ENCODE measurements around the gene TNIK.

DNA sequence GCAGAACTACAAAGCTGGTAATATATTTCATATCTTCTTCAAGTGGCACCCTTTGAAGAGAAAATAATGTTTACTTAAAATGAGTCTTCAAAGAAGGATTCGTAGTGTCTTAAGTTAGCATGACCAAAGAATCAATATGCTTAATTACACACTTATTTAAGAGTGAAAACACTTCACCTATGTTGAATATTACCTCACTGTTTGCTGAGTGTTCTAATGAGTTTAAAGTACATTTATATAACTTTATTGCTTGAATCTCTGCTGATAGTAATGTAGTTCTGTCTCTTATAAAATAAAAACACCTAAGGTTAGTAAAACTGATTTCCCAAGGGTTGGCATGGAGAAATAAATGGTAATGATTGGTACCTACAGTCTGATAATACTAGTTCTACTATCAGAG is 290.3 kb downstream of the TNIK start:
- no peak for TF ChIP-seq POLR2A (IDR thresholded peaks at IDR 0.05; ENCODE audit: low read depth, low read length)
- no peak for TF ChIP-seq FOXM1 (IDR thresholded peaks at IDR 0.05; ENCODE audit: low read depth, low read length)
- no peak for TF ChIP-seq STAT3 (IDR thresholded peaks at IDR 0.05; ENCODE audit: low read depth, low read length)
- TF ChIP-seq, protein P1, sequence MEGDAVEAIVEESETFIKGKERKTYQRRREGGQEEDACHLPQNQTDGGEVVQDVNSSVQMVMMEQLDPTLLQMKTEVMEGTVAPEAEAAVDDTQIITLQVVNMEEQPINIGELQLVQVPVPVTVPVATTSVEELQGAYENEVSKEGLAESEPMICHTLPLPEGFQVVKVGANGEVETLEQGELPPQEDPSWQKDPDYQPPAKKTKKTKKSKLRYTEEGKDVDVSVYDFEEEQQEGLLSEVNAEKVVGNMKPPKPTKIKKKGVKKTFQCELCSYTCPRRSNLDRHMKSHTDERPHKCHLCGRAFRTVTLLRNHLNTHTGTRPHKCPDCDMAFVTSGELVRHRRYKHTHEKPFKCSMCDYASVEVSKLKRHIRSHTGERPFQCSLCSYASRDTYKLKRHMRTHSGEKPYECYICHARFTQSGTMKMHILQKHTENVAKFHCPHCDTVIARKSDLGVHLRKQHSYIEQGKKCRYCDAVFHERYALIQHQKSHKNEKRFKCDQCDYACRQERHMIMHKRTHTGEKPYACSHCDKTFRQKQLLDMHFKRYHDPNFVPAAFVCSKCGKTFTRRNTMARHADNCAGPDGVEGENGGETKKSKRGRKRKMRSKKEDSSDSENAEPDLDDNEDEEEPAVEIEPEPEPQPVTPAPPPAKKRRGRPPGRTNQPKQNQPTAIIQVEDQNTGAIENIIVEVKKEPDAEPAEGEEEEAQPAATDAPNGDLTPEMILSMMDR (IDR thresholded peaks at IDR 0.05 in 2 of 3, conservative IDR thresholded peaks at IDR 0.05 in 1 of 3; ENCODE audit: control insufficient read depth in 2 of 3, extremely low read depth in 1 of 3, insufficient read depth in 1 of 3, low read depth in 3 of 3, low read length in 3 of 3): no peak

All from GM12878 (cell line).